Stimulated activated CD4-positive, alpha-beta T cell treated with anti-CD3 and anti-CD28 coated beads, Interleukin-2, amount 100 ng/mL, for 48 hours (primary cell): ENCODE data around the gene ST8SIA1.

Experiments used
- DNase-seq, 2 donors: peaks; one replicate each; pipeline ENCODE4 v3.0.0-alpha.2; 2020

The ST8SIA1 gene

DNA sequence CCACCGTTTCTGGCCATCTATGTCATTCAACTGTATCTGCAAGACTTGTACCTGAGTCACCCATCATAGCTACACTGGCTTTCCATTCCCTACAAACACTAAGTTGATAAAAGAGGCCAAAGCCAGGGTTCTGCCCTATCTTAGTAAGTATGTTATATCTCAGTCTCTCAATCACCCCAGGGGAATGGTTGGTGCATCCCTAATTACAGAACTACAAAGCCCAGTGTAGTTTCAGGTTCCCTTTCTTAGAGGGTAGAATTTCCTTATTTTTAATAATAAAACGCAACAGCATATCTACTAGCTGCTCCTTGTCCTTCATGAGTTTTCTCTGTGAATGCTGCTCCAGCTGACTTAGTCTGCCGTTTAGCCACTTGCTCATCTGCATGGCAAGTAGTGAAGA, 57.6 kb downstream of the ST8SIA1 start:
- no peak for DNase-seq

DNA sequence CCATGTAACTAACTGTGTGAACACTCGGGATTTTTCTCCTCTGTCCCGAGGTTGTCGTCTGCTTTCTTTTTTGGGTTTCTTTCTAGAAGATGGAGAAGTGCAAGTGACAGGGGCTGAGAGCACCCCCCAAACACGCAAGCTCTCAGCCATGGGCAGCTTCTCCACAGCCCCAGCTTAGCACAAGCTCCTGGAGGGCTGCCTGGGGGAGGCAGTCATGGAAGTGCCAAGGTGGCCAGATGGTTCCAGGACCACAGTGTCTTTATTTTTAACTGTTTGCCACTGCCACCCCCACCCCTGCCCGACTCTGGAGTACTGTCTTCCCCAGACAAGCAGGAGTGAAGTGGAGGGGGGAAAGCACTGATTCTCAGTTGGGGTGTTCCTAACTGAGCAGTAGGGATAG, 58.2 kb downstream of the ST8SIA1 start:
- DNase-seq = no peak

DNA sequence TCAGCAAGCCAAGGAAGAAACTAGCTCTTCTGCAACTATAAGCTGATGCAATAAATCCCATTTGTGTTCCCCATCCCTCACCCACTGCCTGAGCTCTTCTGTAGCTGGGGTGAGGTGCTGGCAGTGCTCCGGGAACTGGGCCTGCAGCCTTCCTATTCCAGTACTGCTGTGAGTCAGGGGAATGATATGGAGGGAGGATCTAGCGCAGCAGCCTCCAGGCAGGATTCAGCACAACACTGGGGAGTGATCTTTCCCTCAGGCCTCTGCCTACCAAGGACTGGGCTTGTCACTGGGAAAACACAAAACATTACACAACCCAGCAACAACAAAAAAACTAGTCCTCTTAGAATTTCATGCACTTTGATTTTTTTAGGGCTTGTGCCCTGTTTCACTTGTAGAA, 58.7 kb downstream of the ST8SIA1 start:
- no peak for DNase-seq

DNA sequence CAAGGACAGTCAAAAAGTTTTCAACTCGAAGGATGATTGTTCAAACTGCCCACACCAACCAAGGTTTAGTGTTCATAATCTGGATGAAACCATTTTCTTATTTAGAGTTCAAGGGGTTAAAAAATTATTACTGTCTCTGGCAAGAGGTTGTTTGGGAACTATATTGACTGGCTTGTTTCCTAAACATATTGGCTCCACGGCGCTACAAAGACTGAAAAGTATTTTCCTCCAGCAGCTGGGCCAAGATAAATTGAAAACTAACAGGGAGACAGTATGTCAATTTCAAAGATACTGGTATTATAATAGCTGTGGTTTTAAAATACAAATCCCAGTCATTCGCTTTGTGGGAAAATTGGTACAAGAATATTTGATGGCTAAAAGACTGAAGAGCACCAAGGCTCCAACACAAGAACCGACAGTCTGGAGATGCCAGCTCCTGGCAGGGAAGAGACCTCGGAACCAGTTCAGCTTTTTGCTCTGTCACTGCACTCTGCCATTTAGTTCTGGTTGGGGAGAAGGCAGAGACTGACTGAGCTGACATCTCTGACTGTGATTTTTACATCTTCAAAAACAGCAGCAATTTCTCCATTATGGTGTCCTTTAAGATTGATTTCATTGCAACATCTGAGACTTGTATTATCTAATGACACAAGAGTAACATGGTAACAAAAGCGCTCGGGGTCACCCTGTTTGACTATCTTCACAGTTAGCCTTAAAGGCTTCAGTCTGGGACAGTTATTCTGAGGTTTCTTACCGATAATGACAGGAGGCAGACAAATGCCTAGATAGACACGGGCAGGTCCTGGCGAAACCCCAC, 62.0 kb downstream of the ST8SIA1 start:
- no peak for DNase-seq

DNA sequence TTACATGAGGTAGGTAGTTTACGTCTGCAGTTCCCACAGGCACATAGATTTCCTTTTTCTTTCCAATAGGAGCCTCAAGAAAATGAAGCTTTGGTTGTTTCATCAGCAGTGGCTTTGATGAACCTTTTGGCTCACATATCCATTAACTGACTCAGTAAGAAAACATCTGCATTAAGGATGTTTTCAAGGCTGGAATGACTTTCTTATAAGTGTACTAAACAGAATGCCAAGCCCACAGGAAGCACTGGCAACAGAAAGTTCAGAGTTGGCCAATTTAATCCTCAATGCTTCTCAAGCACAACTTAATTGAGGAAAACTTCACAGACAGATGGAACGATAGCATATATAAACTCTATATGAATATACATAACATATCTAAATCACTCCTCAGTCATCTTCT, 63.5 kb downstream of the ST8SIA1 start:
- no peak for DNase-seq

DNA sequence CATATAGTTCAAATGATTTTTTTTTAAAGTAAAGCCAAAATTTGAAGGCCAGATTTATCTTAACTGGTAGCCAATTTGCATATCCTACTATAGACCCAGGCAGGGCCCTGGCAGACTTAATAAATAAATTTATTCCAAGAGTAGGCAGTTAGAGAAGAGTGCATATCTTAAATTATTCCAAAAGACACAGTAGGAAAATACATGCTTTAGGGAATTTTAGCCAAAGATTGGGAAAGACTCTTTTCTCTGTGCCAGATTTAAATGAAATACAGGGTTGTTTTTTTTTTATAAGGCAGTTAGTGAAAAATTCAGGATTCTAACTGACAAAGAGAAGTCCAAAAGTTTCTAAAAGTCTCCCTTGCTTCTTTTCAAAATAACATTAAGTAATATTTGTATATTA, 65.5 kb downstream of the ST8SIA1 start:
- DNase-seq = no peak

DNA sequence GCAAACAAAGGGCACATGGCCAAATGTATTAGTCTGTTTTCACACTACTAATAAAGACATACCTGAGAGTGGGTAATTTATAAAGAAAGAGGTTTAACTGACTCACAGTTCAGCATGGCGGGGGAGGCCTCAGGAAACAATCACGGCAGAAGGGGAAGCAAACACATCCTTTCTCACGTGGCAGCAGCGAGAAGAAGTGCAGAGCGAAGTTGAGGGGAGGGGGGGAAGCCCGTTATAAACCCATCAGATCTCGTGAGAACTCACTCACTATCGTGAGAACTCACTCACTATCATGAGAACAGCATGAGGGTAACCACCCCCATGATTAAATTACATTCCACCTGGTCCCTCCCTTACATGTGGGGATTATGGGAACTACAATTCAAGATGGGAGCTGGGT, 66.1 kb downstream of the ST8SIA1 start:
- DNase-seq = no peak

DNA sequence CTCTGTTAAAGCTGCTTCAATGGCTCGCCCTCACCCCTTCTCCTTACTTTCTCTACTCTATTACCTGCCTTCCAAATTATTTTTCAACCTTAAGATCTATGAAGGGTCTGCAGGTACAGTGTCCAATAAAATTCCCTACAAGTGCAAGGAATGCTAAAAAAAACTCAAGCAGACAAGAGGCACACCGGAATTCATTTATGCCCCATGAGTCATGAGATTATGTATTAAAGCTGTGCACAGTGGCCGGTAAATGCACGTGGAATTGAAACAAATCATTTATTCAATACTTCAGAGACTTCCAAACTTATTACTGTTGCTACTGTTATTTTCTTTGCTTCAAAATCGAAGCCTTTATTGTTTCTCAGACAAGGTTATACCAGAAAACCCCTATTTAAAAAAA, 68.4 kb downstream of the ST8SIA1 start:
- DNase-seq = no peak

DNA sequence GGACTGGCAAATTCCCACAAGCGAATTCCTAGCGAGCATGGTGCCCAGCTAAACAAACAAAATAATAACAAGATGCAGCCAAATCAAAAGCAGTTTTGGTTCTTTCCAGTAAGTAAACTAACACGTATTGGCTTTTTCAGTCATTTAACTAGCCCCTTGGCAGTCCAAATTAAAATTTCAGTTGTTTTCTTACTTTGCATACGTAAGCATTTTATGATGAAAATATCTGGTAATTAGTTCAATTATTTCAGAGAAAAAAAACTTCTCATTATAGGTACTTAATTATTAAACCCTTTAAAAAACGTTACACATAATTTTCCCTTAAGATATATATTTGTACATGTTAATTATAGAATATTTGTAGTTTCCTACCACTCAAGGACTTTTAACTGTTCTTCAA, 70.1 kb downstream of the ST8SIA1 start:
- no peak for DNase-seq

DNA sequence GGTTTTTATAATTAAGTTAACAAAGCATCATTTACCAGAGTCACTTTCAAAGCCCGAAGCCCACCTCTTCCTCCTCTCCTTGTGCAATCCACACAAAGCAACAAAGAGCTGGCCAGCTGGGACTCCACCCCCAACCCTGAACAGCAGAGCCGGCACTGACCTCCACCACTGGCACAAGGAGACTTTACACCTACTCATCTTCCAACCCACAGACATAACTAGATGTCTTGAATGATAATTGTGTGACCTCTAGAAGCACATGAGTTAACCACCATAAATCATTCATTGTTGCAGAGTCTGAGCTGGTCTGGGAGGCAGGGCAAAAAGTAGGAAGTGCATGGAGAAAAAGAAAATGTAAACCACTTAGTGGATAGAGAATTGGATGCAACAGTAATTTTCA, 72.2 kb downstream of the ST8SIA1 start:
- no peak for DNase-seq

DNA sequence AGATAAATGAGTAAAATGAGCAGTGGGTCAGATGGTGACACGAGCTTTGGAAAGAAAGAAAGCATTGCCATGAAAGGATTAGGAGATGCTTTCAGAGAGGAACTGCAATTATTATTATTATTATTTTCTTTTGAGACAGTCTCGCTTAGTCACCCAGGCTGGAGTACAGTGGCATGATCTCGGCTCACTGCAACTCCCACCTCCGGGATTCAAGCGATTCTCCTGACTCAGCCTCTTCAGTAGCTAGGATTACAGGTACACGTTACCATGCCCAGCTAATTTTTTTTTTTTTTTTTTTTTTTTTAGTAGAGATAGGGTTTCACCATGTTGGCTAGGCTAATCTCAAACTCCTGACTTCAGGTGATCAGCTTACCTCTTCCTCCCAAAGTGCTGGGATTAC, 77.4 kb downstream of the ST8SIA1 start:
- no peak for DNase-seq

DNA sequence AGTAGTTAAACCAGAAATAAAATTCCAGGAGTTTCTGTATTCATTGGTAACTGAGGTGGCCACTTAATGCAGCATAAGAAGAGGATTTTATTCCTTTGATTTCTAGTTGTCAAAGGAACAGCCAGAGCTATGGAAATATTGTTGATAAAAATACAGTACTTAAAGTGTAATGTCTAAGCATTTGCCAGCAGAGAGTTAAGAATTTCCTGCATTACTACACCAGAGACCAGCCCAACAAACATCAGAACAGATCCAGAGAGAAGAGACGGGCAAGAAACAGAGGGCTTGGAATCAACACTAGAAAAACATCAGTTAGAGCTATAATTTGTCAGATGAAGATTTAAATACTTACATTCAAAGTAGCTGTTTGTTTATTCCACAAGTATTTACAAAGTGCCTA, 77.9 kb downstream of the ST8SIA1 start:
- DNase-seq = no peak

DNA sequence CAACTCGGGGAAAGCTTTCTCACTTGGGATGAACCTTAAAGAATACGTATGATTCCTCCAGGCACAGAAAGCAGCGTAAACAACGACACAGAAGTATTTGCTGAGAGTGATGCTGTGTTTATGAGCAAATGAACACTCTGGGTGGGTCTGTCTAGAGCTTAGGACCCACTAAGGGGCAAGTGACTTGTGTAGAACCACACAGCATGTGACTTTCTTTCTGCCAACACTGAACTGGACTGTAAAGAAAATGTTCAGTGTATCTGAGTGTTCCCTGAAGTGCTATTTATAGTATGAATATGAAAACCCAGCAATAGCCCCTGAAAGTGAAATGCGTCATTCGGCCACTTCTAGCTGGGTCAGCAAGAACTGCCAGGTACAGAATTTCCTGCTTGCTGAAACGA, 78.5 kb downstream of the ST8SIA1 start:
- no peak for DNase-seq

DNA sequence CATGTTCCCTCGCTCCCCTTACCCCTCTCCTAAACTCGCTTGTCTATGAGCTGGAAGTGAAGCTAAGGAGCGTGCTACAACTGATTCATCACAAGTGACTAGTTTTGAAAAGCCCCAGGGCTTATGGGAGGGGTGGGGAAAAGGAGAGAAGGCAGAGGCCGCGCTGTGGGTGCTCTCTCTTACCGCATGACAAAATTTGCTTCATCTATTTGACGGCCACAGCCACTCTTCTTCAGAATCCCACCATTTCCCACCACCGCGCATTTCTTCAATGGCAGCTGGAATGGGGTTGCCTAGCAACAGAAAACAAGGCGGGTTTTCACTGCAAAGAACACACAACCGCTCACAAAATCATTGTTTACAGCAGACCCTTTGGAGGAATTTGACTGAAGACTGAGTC, 79.4 kb downstream of the ST8SIA1 start:
- DNase-seq = no peak

DNA sequence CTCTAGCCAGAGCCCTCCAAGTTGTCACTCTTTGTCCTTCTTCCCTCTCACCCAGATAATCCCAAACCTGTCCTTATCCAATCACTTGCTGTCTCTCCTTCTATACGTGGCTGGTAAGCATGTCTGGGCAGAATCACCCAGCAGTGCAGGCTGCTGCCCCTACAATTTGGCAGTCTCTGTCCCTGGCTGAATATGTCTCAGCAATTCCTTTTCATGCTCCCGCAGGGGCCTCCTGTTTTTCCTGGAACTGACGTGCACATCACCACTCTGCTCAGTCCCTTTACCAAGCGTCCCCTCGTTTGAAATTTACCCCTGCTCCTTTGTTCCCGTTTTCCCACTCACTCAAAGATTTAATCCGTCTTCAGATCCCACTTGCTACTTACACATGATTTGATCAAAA, 80.0 kb downstream of the ST8SIA1 start:
- no peak for DNase-seq

DNA sequence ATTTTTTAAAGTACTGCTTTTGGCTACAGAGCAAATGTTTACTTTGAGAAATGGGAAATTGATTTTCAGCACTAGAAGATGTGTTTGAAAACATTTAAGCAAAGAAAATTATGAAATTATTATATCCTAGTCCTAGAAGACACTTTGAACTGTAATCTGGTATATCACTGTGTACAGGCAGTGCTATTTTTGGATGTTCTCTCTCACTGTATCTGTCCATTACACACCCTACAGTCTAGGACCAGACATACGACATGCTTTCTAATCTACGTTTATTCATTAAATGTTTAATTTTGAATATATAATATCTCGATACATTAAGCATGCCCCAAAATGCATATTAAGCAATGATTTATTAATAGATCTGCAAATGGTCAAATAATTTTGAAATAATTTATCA, 82.5 kb downstream of the ST8SIA1 start:
- DNase-seq = no peak

DNA sequence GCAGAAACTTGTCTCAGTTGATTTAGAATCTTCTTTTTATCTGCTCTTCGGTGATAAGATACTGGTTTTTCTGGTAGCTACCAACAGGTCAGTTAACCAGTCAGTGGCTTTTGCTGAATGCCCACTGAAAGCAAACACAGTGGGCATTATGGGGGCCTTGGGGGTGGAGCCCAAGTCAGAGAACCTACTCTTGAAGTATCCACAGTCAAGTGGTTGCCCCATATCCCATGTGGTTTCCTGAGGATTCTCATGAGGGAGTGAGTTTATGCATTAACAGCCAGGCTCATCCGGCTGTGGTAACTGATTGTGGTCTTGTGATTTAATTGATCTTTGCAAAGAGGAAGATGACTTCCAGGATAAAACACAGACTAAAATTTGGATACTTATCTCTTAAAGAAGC, 83.7 kb downstream of the ST8SIA1 start:
- no peak for DNase-seq

DNA sequence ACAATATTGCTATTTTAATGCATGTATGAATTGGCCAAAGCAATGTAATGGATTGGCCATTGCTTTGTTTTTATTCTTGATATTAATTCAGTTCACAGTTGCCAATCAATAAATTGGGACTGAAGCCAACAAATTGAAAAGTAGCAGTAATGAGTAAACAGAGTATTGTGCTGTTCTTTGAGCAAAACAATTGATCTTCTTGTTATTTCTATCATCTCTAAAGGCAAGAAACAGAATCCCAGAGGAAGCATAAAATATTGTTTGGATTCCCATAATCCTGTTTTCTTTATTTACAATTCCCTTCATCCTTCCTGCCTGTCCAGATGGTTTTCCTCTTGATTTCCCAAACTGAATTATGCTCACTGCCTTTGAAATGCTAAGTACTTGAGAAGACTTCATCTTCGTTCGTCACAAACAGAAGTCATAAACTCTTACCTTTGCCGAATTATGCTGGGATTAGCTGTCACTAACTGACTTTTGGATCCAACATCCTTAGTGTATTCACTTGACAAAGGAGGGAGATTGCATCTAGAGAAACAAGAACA, 85.9 kb downstream of the ST8SIA1 start:
- no peak for DNase-seq

DNA sequence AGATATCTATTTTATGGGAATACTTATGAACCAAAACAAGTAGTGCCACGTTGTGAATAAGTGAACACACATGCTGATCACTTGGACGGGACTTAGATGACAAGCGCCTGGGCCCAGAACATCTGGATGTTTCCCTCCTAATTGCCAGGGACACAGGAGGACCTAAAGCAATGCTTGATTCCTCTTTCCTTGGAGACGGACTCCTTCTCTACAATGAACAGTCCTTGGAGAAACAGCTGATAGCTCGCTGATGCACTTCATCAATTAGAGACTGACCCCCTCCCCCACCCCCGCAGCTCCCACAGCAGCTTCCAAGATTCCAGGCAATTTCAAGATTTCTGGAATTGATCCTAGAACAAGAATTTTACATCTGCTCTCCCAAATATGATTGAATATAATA, 86.4 kb downstream of the ST8SIA1 start:
- DNase-seq = no peak

DNA sequence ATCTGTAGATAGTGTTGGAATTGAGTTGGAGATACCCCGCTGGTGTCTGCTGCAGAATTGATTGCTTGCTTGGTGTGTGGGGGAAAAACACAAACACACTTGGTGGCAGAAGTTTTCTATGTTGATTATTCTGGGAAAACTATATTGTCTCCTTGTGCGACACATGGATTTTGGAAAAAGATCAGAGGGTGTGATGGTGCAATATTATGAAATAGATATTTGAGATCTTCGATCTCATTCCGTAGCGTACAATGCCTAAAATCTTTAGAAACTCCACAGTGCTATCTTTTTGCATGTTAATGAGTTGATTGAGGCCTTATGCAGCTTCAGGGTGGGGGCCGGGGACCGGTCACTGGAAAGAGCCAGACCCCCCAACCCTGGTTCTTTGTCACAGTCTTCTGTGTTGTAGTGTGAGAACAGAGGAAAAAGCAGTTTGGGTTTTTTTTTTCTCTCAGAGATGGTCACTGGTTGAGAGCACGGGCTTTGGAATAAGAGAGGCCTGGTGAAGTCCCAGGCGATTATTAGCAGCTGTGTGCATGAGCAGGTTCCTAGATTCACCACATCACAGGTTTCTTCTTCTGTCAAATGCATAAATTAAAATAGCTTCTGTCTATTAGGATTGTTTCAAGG, 88.2 kb downstream of the ST8SIA1 start:
- DNase-seq = no peak

DNA sequence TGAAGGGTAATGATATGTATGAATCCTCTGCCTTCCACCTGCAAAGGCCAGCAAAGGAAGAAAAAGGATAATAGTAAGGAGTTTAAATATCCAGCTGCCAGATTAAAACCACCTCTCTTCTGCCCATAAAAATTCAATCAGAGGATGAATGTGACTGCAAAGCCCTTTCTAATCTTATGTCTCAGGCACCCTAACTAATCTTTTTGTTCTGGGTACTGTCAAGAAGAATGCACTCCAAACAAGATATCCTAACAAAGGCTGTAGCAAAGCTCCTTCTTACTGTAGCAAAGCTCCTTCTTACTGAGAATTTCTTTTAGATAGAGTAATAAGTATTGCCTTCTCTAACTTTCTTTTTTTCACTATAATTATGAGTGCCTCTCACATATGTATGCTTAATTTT, 91.8 kb downstream of the ST8SIA1 start:
- no peak for DNase-seq

DNA sequence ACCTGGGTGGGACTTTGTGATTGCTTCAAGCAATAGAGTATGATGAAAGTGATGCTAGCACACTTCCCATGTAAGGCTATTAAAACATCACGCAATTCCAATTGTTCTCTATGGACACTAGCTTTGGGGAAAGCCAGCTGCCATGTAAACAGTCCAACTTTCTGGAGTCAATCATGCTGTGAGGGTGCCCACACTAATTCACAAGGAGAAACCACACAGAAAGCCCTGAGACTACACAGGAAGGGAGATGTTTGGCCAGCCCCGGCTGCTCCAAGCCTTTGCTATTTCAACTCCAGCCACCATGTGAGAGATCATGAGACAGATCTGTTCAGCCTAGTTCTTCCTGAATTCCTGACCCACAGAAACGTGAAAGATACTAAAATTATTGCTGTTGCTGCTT, 96.3 kb downstream of the ST8SIA1 start:
- no peak for DNase-seq

DNA sequence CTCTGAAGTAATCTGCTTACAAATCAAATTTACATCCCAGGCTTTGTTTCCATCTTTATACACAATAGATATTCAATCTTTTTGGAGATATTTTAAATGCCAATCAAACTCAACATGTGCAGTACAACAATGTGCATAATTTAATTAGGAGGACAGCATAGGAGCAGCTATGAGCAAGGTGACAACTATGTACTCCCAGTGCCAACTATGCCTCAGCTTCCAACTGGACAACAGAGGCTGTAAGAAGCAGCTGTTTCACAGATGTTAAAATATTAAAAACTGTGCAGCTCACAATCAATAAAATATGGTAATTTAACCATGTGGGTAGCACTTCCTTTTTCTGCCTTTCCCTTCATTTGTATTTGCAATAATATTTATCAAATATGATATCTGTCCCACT, 99.9 kb downstream of the ST8SIA1 start:
- no peak for DNase-seq

DNA sequence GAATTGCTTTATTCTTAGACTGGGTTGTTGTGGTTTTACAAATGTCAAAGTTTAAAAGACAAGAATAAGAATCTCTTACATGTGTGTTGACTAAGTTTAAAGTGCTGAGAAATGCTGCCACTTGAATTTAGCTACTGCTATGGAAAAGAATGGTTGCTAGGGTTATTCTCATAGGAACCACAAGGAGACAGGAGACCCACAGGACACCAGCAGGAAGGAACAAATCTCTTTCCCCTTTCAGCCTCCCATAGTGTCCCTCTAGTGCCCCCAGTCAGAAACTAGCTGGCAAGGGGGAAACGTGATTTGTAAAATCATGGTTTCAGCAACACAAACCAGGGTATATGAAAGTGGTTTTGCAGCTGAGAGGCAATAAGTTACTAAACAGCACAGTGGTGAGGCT, 102.7 kb downstream of the ST8SIA1 start:
- no peak for DNase-seq

DNA sequence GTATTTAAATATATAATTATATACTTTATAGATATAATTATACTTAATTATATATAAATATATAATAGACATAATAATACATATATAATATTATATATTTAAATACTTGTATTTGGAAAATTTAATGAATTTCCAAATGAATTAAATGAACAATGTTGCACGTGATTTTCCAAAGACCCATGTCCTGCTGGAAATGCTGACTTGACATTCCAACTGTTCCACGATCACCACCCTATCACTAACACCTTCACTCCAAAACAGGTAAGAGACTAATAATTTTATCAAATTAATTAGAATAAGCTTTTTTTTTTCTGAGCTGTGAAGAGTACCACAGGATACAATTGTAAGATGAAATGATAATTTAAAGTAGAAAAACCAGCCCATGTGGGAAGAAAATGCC, 103.4 kb downstream of the ST8SIA1 start:
- DNase-seq = no peak
